T47D (cell line): ENCODE measurements around the gene RAB18.
"Not testable (repeated sequence)": the region's sequence is repeated elsewhere in the genome, so short reads cannot be mapped to it uniquely, and the experiment has no call there.

Experiments
- DNase-seq, 2 experiments: peaks; one replicate each; pipeline versions ENCODE4 v3.0.0 to v3.0.0-alpha.2; 2011 to 2012; ENCODE audit warnings: low read depth in 1 of 2, low spot score in 1 of 2
- JUND ChIP-seq: IDR thresholded peaks from 2 replicates; pipeline ENCODE4 v1.6.1; 2012; ENCODE audit warnings: low read depth
- in situ Hi-C: cut with HindIII; loops from 2 replicates; pipeline ENCODE4 v1.10.0; 2016; ENCODE audit warnings: low sequenced_read_pairs, low pct_unique_long_range_greater_than_20kb

Gene RAB18

GRCh38 chr10:27568196-27569175 is 64.4 kb downstream of the RAB18 start:
- in situ Hi-C loops, result no loop called here
- no peak for DNase-seq
- no peak for TF ChIP-seq JUND

- in situ Hi-C loops, result no loop called here
- DNase-seq, result no peak
- no peak for TF ChIP-seq JUND
These were observed 65.8 kb downstream of the RAB18 start for GRCh38 chr10:27569946-27570345.

GRCh38 chr10:27577038-27577437 is 72.9 kb downstream of the RAB18 start:
- in situ Hi-C loops, result not testable (repeated sequence)

GRCh38 chr10:27578316-27578715 is 74.2 kb downstream of the RAB18 start:
- in situ Hi-C loops, result no loop called here
- no peak for DNase-seq

More at GRCh38 chr10:27577038-27577437, 72.9 kb downstream of the RAB18 start:
- DNase-seq, result not testable (repeated sequence)

GRCh38 chr10:27581225-27581624 is 77.1 kb downstream of the RAB18 start:
- in situ Hi-C loops, result no loop called here
- TF ChIP-seq JUND, result no peak
- no peak for DNase-seq

More at GRCh38 chr10:27578316-27578715, 74.2 kb downstream of the RAB18 start:
- no peak for TF ChIP-seq JUND

- DNase-seq, result no peak
- no peak for TF ChIP-seq JUND
- in situ Hi-C loops, result no loop called here
These were observed 80.2 kb downstream of the RAB18 start for GRCh38 chr10:27584302-27584701.
